WTC11 (cell line): ENCODE measurements around the gene FBH1. TPM values are rescaled to one million over a fixed set of nuclear protein-coding genes. Genes with fewer than 3 reads are reported as not detected.

ENCODE experiments used
- ATAC-seq: fragments of 200-7000 bp; cut with Tn5 transposase; 2 replicates; pipeline ENCODE4 v1.10.0; 2021; ENCODE audit warnings: mild to moderate bottlenecking, moderate library complexity
- CTCF ChIA-PET: fragments of 300-600 bp; sonication (Branson Sonifier 250); formaldehyde crosslinking; loops from one replicate; lab custom pipeline; 2021; ENCODE audit warnings: antibody characterized with exemption; lab: Charles Lee
- POLR2A ChIA-PET: fragments of 350-600 bp; sonication (Branson Sonifier 250); formaldehyde crosslinking; loops from one replicate; lab custom pipeline; 2021; ENCODE audit warnings: antibody characterized with exemption; lab: Charles Lee
- DNase-seq: peaks from one replicate; pipeline ENCODE4 v3.0.0; 2021; ENCODE audit warnings: low spot score
- H3K27ac Mint-ChIP-seq: 2 replicates; pipeline ENCODE4 v1.8.0; 2021; ENCODE audit warnings: mixed read lengths
- H3K27me3 Mint-ChIP-seq: 2 replicates; pipeline ENCODE4 v1.8.0; 2021; ENCODE audit warnings: low read depth, mild to moderate bottlenecking, moderate library complexity, mixed read lengths
- H3K36me3 Mint-ChIP-seq: 2 replicates; pipeline ENCODE4 v1.8.0; 2021; ENCODE audit warnings: mixed read lengths
- H3K4me1 Mint-ChIP-seq: 2 replicates; pipeline ENCODE4 v1.8.0; 2022; ENCODE audit warnings: mixed read lengths
- H3K4me3 Mint-ChIP-seq: 2 replicates; pipeline ENCODE4 v1.8.0; 2021; ENCODE audit warnings: mild to moderate bottlenecking, moderate library complexity, mixed read lengths
- H3K9me3 Mint-ChIP-seq: 2 replicates; pipeline ENCODE4 v1.8.0; 2021; ENCODE audit warnings: mixed read lengths
- ARID4B ChIP-seq: sonication (generic); formaldehyde crosslinking; IDR thresholded peaks from 2 replicates; pipeline ENCODE4 v1.8.0; 2023; ENCODE audit warnings: missing genetic modification reagents, mild to moderate bottlenecking, borderline replicate concordance
- ATF6 ChIP-seq: sonication (generic); formaldehyde crosslinking; IDR thresholded peaks from 2 replicates; pipeline ENCODE4 v1.8.1; 2023; ENCODE audit warnings: mild to moderate bottlenecking, missing genetic modification reagents
- CBFB ChIP-seq: sonication (generic); formaldehyde crosslinking; IDR thresholded peaks from 2 replicates; pipeline ENCODE4 v1.8.1; 2022; ENCODE audit warnings: mild to moderate bottlenecking, low read depth, missing genetic modification reagents
- CREB1 ChIP-seq: sonication (generic); formaldehyde crosslinking; IDR thresholded peaks from 2 replicates; pipeline ENCODE4 v1.8.0; 2023; ENCODE audit warnings: mild to moderate bottlenecking, missing genetic modification reagents
- E2F1 ChIP-seq: sonication (generic); formaldehyde crosslinking; IDR thresholded peaks from 2 replicates; pipeline ENCODE4 v1.8.0; 2022; ENCODE audit warnings: mild to moderate bottlenecking, missing genetic modification reagents
- ESRRA ChIP-seq: sonication (generic); formaldehyde crosslinking; IDR thresholded peaks from 2 replicates; pipeline ENCODE4 v1.8.1; 2022; ENCODE audit warnings: mild to moderate bottlenecking, missing genetic modification reagents, borderline replicate concordance
- FOXJ3 ChIP-seq: sonication (generic); formaldehyde crosslinking; IDR thresholded peaks from 2 replicates; pipeline ENCODE4 v1.9.0; 2021; ENCODE audit warnings: missing genetic modification reagents, mild to moderate bottlenecking, borderline replicate concordance
- FOXP4 ChIP-seq: sonication (generic); formaldehyde crosslinking; IDR thresholded peaks from 2 replicates; pipeline ENCODE4 v1.8.0; 2022; ENCODE audit warnings: mild to moderate bottlenecking, missing genetic modification reagents
- GRHL2 ChIP-seq: fragments of 250-450 bp; sonication (Bioruptor Pico); IDR thresholded peaks from 2 replicates; pipeline ENCODE4 v1.8.0; 2022; ENCODE audit warnings: mild to moderate bottlenecking, moderate library complexity; ENCODE audit not compliant: insufficient replicate concordance, severe bottlenecking
- GTF2I ChIP-seq: fragments of 250-450 bp; sonication (Bioruptor Pico); conservative IDR thresholded peaks from 2 replicates; pipeline ENCODE4 v1.4.0; 2021; ENCODE audit warnings: mild to moderate bottlenecking
- JAZF1 ChIP-seq: fragments of 250-450 bp; sonication (Bioruptor Pico); IDR thresholded peaks from 2 replicates; pipeline ENCODE4 v1.9.0; 2021; ENCODE audit warnings: moderate library complexity, mild to moderate bottlenecking, inconsistent platforms
- NFYB ChIP-seq: sonication (generic); formaldehyde crosslinking; conservative IDR thresholded peaks from 2 replicates; pipeline ENCODE4 v1.8.0; 2022; ENCODE audit warnings: low read depth, missing genetic modification reagents
- NR2C2 ChIP-seq: sonication (generic); formaldehyde crosslinking; IDR thresholded peaks from 2 replicates; pipeline ENCODE4 v1.8.0; 2022; ENCODE audit warnings: mild to moderate bottlenecking, missing genetic modification reagents
- NR3C1 ChIP-seq: sonication (generic); formaldehyde crosslinking; conservative IDR thresholded peaks from 2 replicates; pipeline ENCODE4 v1.8.1; 2023; ENCODE audit warnings: low read depth, mild to moderate bottlenecking, missing genetic modification reagents
- SMAD3 ChIP-seq: sonication (generic); formaldehyde crosslinking; IDR thresholded peaks from 2 replicates; pipeline ENCODE4 v1.8.0; 2022; ENCODE audit warnings: missing genetic modification reagents, mild to moderate bottlenecking, borderline replicate concordance
- SP1 ChIP-seq: sonication (generic); formaldehyde crosslinking; conservative IDR thresholded peaks from 2 replicates; pipeline ENCODE4 v1.8.1; 2022; ENCODE audit warnings: missing genetic modification reagents
- TEAD4 ChIP-seq: sonication (generic); formaldehyde crosslinking; IDR thresholded peaks from 2 replicates; pipeline ENCODE4 v1.8.0; 2022; ENCODE audit warnings: mild to moderate bottlenecking, missing genetic modification reagents
- ZBTB21 ChIP-seq: sonication (generic); formaldehyde crosslinking; IDR thresholded peaks from 2 replicates; pipeline ENCODE4 v1.8.1; 2023; ENCODE audit warnings: mild to moderate bottlenecking, missing genetic modification reagents, borderline replicate concordance
- ZBTB43 ChIP-seq: sonication (generic); formaldehyde crosslinking; IDR thresholded peaks from 2 replicates; pipeline ENCODE4 v1.8.1; 2023; ENCODE audit warnings: mild to moderate bottlenecking, missing genetic modification reagents
- ZNF232 ChIP-seq: sonication (generic); formaldehyde crosslinking; IDR thresholded peaks from 2 replicates; pipeline ENCODE4 v1.8.0; 2022; ENCODE audit warnings: mild to moderate bottlenecking, missing genetic modification reagents
- ZNF317 ChIP-seq: sonication (generic); formaldehyde crosslinking; IDR thresholded peaks from 2 replicates; pipeline ENCODE4 v1.8.1; 2023; ENCODE audit warnings: low read depth, mild to moderate bottlenecking, moderate library complexity, missing genetic modification reagents, borderline replicate concordance
- total RNA-seq: library from RNA; stranded (reverse); gene quantifications from 3 replicates; pipeline ENCODE4 v1.2.3, GENCODE V29; 2021

The FBH1 gene
- total RNA-seq, 1 experiment from 2014 or later, result 66.8 TPM

GRCh38 chr10:5983774-5984173 is 93.7 kb downstream of the FBH1 start:
- POLR2A ChIA-PET, result no interaction called here
- Mint-ChIP-seq H3K4me1 (no peaks in the 10 kb centered on the region), H3K36me3 (no peaks in the 10 kb centered on the region), H3K27ac (no peak overlapping the region), H3K27me3 (peaks cover 25% of the 10 kb centered on the region), H3K4me3 (no peak overlapping the region), H3K9me3 (no peaks in the 10 kb centered on the region)
- DNase-seq (no peak), ATAC-seq (no peak)
- TF ChIP-seq ZNF232 (no peak), ARID4B (no peak), ZBTB21 (CRISPR knock-in tag) (no peak), E2F1 (CRISPR knock-in tag) (no peak), CREB1 (no peak), ATF6 (no peak), NFYB (CRISPR knock-in tag) (no peak), GTF2I (CRISPR knock-in tag) (no peak), NR2C2 (CRISPR knock-in tag) (no peak), GRHL2 (CRISPR knock-in tag) (no peak), FOXP4 (CRISPR knock-in tag) (no peak), FOXJ3 (CRISPR knock-in tag) (no peak)
- CTCF ChIA-PET, result no interaction called here

GRCh38 chr10:5985029-5985428 is 95.0 kb downstream of the FBH1 start:
- Mint-ChIP-seq H3K36me3 (no peaks in the 10 kb centered on the region), H3K4me1 (no peaks in the 10 kb centered on the region), H3K27me3 (peaks cover 14% of the 10 kb centered on the region), H3K4me3 (no peak overlapping the region), H3K27ac (no peak overlapping the region), H3K9me3 (no peaks in the 10 kb centered on the region)
- POLR2A ChIA-PET, result interaction anchor here (0.5 kb wide), 1 partner anchor 1497 kb away, joined by 3 read pairs; no protein-coding TSS in a partner anchor
- CTCF ChIA-PET, result interaction anchor here (1.6 kb wide), 1 partner anchor 101 kb away, joined by 3 read pairs; no protein-coding TSS in a partner anchor
- DNase-seq (no peak), ATAC-seq (no peak)
- TF ChIP-seq CBFB (CRISPR knock-in tag) (no peak), JAZF1 (CRISPR knock-in tag) (no peak), NR3C1 (CRISPR knock-in tag) (no peak), ZBTB43 (no peak), GTF2I (CRISPR knock-in tag) (no peak), SP1 (CRISPR knock-in tag) (no peak), SMAD3 (no peak), ESRRA (no peak), TEAD4 (CRISPR knock-in tag) (no peak), ZNF317 (CRISPR knock-in tag) (no peak)
